HG03175 (cell line): ENCODE results near the gene ASB17.
"Not testable (repeated sequence)": the region's sequence is repeated elsewhere in the genome, so short reads cannot be mapped to it uniquely, and the experiment has no call there.

Source experiments
- ATAC-seq: cut with Tn5 transposase; IDR thresholded peaks from one replicate; pipeline ENCODE4 v1.9.1; 2021; ENCODE audit warnings: mild to moderate bottlenecking, moderate library complexity; ENCODE audit not compliant: unreplicated experiment

Gene ASB17, protein sequence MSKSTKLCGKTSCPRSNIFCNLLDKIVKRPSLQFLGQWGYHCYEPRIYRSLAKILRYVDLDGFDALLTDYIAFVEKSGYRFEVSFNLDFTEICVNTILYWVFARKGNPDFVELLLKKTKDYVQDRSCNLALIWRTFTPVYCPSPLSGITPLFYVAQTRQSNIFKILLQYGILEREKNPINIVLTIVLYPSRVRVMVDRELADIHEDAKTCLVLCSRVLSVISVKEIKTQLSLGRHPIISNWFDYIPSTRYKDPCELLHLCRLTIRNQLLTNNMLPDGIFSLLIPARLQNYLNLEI

DNA sequence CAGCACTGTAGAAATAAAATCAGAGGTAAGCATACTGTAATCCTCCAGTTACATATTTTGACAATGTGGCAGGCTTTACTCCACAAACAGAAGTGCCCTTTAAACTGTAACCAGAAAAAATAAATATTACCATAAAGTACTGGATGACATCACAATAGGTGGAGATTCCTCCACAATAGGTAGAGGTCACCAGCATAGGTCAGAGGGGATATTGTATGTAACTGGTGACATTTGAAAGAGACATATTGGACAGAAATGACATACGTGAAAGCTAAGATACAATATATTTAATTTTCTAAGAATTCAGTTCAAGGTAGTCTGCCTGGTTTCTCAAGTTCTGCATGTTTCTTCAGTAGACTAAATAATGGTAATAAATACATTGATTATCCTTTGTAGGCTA, at the start of gene ASB17:
Gene ASB17, minus strand, starts transcription at position 101 of the 400 bp plus-strand sequence. CDS start 113 bp downstream, outside the sequence.
- no peak for ATAC-seq

DNA sequence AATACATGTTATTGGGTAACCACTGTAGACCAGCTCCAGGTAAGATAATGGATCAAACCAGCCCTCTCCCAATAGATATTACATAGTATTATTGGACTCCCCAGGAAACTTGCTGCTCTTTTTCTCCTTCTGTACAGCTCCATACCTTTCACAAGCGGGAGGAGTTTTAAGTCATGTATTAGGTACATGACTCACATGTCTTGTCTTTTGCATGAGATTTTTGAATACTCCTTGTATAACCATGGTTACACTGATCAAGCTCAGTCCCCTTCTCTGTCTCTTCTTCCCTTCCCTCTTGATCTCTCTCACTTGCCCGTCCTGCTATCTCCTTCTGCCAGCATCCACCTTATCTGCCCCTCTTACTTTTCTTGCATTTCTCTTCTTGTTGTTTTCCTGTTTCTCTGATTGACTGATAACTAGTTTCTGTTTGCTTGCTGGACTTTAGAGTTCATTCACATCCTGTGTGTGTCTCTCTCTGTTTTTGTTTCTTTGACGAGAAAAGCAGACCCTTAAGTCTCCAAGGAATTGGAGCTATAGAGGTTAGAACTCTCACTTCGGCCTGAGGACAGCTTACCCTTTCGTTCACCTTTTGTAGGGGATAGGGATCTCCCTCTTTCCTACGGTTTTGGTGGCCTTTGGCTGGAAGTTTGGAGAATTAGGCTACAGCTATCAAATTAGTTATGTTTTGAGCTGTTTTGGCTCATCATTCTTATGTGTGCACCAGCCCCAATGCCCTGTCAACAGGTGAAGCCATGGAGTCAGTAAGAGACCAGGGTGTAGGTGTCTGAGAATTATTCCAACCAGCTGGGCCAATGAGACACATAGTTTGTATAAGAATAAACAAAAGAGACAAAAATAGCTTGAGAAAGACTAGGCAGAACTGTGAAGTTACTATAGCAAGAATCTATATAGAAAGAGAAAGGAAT, 49.0 kb upstream of the ASB17 start:
- peak; percentile 53 for ATAC-seq

DNA sequence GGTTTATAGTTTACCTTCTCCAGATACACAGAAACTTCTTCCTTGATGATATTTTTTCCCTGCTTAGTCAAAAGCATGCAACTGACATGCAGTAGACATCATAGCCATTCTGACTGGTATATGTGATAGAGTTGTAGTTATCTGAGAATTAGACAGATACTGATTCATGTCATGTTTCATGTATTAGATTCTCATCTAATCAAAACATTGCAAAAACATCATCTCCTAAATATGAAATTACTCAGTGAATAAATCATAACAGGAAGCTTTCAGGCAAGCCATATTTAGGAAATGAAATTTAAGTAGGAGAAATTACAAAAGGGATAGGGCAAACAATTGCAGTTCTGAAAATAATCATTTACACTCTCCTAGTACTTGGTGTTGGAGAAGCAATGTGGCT, 38.4 kb upstream of the ASB17 start:
- no peak for ATAC-seq

DNA sequence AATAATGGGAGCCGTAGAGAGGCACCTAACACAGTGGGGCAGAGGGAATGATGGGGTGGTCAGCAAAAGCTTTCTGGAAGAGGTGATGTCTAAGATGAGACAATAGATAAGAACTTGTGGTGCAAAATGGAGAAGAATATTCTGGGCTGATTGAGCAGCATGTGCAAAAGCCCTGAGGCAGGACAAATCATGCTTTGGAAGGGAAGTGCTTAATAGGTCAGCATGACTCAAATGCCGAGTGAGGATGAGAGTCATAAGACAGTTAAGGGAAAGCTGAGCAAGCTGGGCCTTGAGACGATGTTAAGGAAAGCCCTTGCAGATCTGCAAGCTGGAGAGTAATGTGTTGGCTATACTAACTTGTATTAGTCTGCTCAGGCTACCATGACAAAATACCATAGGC, 37.3 kb upstream of the ASB17 start:
- ATAC-seq: no peak

DNA sequence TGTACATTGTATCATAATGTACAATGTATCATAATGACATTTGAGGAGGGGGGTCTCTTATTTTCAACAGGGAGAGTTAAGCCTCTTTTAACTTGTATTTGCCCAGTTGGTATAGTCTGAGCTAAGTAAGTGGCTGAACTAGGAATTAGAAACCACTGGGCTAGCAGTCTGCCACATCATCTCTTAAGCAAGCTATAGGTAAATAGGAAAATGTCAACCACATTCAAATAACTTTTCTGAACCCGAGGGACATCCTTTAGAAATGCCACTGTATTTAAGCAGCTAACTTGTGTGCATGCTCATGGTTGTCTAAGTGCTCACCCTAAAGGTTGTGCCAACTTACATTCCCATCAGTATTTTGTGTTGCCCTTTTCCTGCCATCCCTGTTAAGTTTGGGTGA, 35.5 kb upstream of the ASB17 start:
- no peak for ATAC-seq

DNA sequence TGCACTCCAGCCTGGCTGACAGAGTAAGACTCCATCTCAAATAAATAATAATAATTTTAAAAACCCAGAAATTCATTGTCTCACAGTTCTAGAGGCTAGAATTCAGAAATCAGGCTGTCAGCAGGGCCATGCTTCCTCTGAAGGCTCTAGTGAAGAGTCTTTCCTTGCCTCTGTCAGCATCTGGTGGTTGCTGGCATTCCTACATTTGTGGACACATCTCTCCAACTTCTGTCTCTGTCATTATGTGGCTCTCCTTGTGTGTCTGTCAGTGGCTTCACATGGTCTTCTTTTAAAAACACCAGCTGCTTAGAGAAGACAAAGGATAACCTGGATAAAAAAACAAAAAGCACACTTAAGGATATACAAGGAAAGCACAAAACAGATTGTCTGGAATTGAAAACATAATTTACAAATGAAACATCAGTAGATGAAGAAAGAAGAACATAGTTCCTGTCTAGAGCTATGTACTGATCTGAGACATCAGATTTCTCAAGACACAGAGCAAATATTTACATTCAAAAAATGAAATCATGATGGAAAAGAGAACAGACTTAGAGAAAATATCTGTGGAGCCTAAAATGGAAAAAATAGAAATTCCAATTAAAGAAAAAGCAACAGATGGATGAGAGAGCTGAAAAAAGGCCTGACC, 32.7 kb upstream of the ASB17 start:
- ATAC-seq: no peak

DNA sequence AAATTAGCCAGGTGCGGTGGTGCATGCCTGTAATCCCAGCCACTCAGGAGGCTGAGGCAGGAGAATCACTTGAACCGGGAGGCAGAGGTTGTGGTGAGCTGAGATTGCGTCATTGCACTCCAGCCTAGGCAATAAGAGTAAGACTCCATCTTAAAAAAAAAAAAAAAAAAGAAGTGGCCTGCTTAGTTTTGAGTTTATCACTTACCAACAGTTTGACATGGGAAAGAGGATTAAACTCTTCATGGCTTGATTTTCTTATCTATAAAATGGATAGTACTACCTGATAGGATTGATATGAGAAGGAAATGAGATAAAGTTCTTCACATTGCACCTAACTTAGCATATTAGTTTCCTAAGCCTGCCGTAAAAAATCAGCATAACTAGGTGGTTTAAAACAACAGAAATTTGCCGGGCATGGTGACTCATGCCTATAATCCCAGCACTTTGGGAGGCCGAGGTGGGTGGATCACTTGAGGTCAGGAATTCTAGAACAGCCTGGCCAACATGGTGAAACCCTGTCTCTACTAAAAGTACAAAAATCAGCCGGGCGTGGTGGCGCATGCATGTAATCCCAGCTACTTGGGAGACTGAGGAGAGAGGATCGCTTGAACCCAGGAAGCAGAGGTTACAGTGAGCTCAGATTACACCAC, 32.0 kb upstream of the ASB17 start:
- ATAC-seq: not testable (repeated sequence)

DNA sequence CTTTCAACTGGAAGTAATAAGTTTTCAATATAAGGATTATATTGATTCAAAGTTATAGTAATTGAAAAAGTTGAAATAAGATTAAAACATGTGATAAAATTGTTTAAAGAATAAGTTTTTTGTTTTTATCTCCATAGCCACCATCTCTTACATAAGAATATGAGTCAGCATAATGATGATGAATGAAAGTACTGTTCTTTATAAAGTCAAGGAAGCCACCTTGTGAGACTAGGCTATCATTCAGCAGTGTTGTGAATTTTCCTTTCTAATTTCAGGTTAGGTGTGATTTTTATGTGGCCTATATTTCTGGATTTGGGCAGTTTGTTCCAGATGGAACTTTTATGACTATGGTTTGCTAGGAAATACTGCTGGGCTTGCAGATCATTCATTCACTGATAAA, 22.4 kb upstream of the ASB17 start:
- ATAC-seq: no peak

DNA sequence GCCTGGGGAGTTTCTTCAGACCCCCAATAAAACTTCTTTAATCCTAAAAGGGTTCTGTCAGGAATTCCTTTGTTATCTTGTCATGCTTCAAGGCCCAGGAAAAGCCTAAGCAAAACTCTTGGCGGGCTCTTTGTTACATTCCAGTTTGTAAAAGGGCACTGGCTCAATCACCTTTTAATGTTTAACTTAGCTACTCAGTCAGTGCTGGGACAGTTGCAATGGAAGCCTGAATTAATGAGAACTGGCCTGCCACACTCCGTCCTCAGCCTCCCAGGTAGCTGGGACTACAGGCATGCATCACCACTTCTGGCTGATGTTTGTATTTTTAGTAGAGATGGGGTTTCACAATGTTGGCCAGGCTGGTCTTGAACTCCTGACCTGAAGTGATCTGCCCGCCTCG, 21.3 kb upstream of the ASB17 start:
- no peak for ATAC-seq

DNA sequence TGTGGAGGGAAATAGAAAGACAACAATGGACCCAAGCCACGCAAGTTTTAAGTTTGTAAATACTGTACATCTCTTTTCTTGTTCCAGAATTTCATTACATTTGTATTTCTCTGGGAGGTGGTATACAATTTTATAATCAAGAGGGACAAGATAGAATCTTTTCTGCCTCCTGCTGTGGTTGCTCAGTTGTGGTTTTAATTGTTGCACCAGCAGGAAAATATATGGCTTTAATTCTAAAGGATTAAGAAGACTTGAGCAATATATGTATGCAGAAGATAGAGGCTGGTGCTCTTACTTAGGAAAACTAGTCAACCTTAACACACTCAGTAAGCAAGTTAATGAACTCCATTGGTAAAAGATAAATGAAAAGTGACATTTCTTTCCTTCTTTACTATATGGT, 19.8 kb upstream of the ASB17 start:
- no peak for ATAC-seq

DNA sequence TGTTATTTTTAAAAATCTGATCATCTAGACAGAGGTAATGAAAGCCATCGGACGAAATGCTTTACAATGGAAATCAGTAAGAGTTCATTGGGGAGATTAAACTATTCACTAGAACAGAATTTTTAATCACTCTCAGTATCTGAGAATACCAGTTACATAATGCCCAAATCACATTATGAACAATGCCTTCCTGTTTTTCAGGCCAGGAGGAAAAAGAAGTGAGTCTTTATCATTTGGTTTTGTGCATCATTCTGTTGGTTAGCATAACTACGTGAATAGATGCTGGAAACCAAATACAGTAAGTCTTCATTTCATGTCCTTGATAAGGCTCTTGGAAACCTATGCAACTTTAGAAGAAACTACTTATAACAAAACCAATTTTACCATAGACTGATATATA, 18.0 kb upstream of the ASB17 start:
- no peak for ATAC-seq

DNA sequence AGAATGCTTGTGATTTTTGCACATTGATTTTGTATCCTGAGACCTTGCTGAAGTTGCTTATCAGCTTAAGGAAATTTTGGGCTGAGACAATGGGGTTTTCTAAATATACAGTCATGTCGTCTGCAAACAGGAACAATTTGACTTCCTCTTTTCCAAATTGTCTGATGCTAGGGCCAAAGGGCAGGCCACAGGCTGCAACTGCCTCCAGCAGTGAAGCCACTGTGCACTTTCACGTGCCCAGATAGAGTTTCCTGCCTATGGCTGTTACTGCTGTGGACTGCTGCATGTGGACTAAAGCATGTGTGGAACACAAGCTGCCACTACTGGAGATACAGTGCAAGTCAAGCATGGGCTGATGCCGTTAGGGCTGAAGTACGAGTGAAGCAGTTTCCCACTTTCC, 10.8 kb upstream of the ASB17 start:
- not testable (repeated sequence) for ATAC-seq

DNA sequence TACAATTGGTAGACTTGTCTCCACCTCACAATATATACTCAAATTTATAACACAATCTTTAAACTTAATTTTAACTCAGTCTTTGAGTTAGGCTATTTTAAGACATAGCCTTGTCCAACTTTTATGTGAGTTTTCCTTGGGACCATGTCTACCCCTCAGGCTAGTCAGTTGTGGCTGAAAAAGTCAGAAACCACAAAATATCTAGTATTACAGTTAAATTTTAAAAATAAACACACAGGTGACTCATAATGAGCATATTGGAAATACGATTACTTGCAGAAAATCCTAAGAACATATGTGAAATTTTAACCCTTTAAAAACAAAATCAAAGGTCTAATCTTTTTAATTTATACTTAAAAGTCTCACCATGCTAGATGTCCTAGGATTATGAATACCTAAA, 4.8 kb upstream of the ASB17 start:
- peak; percentile 54 for ATAC-seq

DNA sequence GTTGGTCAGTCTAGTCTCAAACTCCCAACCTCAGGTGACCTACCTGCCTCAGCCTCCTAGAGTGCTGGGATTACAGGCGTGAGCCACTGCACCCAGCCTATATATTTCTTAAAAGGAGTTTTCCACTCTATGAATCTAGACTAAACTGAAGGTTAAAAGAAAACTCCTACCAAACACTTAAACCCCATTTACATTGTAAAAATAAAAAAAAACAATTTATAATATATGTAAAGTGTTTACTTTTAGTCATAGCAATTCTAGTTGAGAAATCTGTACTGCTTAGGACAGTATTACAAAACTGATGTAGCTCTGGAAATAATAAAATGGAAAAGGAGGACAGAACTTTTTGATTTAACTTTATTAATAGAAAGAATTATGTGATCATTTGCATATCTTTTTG, 9.5 kb downstream of the ASB17 start:
- ATAC-seq: no peak

DNA sequence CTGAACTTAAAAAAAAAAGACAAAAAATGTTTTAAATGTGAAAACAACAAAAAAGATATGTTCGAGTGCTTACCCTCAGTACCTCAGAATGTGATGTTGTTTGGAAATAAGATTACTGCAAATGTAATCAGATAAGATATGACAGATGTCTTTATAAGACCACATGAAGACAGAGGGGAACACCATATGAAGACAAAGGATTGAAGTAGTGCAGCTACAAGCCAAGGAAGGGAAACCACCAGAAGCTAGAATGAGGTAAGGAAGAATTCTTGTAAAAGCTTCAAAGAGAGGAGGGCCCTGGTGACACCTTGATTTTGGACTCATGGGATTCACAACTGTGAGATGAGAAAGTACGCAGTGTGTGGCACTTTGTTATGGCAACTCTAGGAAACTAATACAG, 15.4 kb downstream of the ASB17 start:
- ATAC-seq: no peak

DNA sequence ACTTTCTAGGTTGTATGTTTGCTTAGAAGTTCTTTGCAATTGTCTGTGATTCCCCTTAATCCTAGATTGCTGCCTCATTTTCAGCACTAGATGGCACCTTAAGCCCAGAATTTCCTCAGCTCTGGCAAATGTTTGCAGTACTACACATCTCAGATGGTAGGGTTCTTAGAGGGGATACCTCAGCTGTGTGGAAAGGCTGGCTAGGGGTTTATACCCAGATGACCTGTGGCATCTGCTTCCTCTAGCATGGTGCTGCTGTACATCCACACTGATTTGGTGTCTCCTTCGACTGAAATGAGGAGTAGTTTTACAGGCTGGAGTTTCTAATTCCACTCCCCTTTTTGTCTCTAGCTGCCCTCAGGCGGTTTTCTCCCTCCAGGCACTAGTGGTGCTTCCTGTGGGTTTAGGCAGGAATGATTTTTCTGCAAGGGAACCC, 23.5 kb downstream of the ASB17 start:
- no peak for ATAC-seq

DNA sequence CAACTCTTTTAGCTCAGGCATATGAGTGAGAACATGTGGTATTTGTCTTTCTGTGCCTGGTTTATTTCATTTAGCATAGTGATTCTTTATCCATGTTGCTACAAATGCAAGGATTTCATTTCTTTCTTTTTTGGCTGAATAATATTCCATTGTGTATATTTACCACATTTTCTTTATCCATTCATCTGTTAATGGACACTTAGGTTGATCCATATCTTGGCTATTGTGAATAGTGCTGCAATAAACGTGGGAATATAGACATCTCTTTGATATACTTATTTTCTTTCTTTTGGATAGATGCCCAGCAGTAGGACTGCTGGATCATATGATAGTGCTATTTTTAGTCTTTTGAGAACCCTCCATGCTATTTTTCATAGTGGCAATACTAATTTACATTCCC, 30.8 kb downstream of the ASB17 start:
- ATAC-seq: no peak

DNA sequence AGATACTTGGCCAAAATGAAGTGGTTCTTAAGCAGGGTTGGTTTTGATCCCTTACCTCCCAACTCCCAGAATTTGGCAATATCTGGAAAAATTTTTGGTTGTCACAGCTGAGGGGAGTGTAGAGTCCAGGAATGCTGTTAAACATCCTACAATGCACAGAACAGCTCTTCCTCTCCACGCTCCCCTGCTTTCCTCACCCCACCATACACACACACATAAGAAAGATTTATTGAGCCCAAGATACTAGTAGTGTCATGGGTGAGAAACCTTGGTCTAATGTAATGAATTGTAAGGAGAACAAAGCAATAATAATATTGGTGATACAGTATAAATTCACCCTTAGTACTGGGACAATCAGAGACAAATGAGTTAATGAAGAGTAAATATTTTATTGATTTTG, 47.8 kb downstream of the ASB17 start:
- ATAC-seq: no peak

DNA sequence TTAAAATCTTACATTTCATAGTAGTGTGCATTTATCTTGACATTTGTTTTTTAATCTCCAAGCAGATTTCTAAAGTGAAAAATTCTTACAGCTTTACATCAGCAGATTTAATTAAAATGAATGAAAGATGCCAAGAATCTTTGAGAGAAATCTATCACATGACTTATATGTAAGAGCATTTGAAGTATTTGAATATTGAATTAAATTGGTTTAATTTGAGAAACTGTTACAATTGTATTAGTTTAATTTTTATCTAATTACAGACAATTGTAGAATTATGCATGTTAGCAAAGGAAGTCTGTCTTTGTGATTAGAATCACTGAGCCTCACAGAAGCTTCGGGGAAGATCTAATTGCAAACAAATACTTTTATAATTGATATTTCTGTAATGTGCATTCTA, 52.2 kb downstream of the ASB17 start:
- ATAC-seq: no peak

DNA sequence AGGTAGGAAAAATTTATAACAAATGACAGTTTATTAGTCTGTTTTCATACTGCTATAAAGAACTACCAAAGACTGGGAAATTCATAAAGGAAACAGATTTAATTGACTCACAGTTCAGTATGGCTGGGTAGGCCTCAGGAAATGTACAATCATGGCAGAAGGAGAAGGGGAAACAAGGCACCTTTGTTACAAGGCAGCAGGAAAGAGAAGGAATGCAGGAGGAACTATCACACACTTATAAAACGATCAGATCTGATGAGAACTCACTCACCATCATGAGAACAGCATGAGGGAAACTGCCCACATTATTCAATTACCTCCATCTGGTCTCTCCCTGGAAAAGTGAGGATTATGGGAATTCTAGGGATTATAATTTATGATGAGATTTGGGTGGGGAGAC, 61.3 kb downstream of the ASB17 start:
- ATAC-seq: no peak
